K562 (cell line): Measurements from ENCODE around the gene CD300H. TPM values are rescaled to one million over a fixed set of nuclear protein-coding genes. Genes with fewer than 3 reads are reported as not detected.

Experiments used
- ATAC-seq: fragments of 200-7000 bp; cut with Tn5 transposase; 3 replicates; pipeline ENCODE4 v1.9.1; 2020; ENCODE audit warnings: moderate library complexity
- BruUV-seq: library from RNA; stranded (reverse); fragments of 400-500 nt; replicated peaks from 2 replicates; lab custom pipeline; 2021; lab: Mats Ljungman, UMichigan
- CTCF ChIA-PET: fragments of 300-600 bp; formaldehyde crosslinking; extraction: SDS; loops from one replicate; lab custom pipeline; 2021; ENCODE audit warnings: low intra/inter-chr PET ratio; lab: Yijun Ruan, JAX
- POLR2A ChIA-PET: fragments of 300-600, 350-650 bp; sonication (Branson Sonifier 250); formaldehyde crosslinking; extraction: SDS; loops from one replicate; lab custom pipeline; 2021; ENCODE audit warnings: antibody characterized with exemption, inconsistent platforms; lab: Yijun Ruan, JAX
- DNase-seq, 4 experiments: peaks; one replicate each; pipeline versions ENCODE4 v3.0.0 to v3.0.0-alpha.2; 2011 to 2018; ENCODE audit warnings: low spot score in 3 of 4, mixed read lengths in 3 of 4; ENCODE audit errors: extremely low read depth in 1 of 4
- FAIRE-seq: peaks from 2 replicates; lab custom pipeline; 2011; peaks lifted over from hg19 to GRCh38; lab: Jason Lieb, UNC
- H2AFZ ChIP-seq: 2 replicates; pipeline ENCODE4 v1.6.0; 2011; ENCODE audit warnings: low read depth, low read length, control low read depth, inconsistent platforms
- H3K27ac ChIP-seq: fragments of 200-600 bp; 3 replicates; pipeline ENCODE4 v1.8.0; 2011; ENCODE audit warnings: low read depth, mild to moderate bottlenecking, control low read depth, inconsistent platforms, low read length, moderate library complexity, mixed read lengths; ENCODE audit errors: extremely low read depth
- H3K27me3 ChIP-seq, 2 experiments: fragments of 300-600 bp in 1 of 2; 2 replicates in 1 of 2; 3 replicates in 1 of 2; pipeline versions ENCODE4 v1.6.0 to v1.8.0; 2011; ENCODE audit warnings: inconsistent platforms in 2 of 2, low read length in 2 of 2, mild to moderate bottlenecking in 1 of 2, mixed read lengths in 1 of 2, moderate library complexity in 1 of 2; ENCODE audit not compliant: control insufficient read depth in 2 of 2, insufficient read depth in 2 of 2
- H3K36me3 ChIP-seq: fragments of 300-600 bp; 3 replicates; pipeline ENCODE4 v1.8.0; 2011; ENCODE audit warnings: mild to moderate bottlenecking, low read length, inconsistent platforms; ENCODE audit not compliant: control insufficient read depth, insufficient read depth
- H3K4me1 ChIP-seq, 2 experiments: fragments of 200-600 bp in 1 of 2; replicated peaks in 1 of 2; 2 replicates in 1 of 2; 3 replicates in 1 of 2; pipeline versions ENCODE4 v1.5.1 to v1.8.0; 2011; ENCODE audit warnings: inconsistent platforms in 2 of 2, low read length in 2 of 2, mild to moderate bottlenecking in 1 of 2, mixed read lengths in 1 of 2, moderate library complexity in 1 of 2; ENCODE audit not compliant: control insufficient read depth in 2 of 2, insufficient read depth in 2 of 2
- H3K4me2 ChIP-seq: 2 replicates; pipeline ENCODE4 v1.6.1; 2011; ENCODE audit warnings: low read length, control low read depth, inconsistent platforms, mixed read lengths; ENCODE audit not compliant: insufficient read depth
- H3K4me3 ChIP-seq: fragments of 200-600 bp; sonication (generic), shearing (Covaris generic); 2 replicates; pipeline ENCODE4 v1.5.1; 2016; ENCODE audit warnings: control low read depth, inconsistent platforms
- H3K79me2 ChIP-seq: fragments of 200-600 bp; 3 replicates; pipeline ENCODE4 v1.8.0; 2011; ENCODE audit warnings: low read length, inconsistent platforms; ENCODE audit not compliant: control insufficient read depth, insufficient read depth
- H3K9ac ChIP-seq, 2 experiments: 2 replicates each; pipeline versions ENCODE4 v1.6.0 to v1.6.1; 2011; ENCODE audit warnings: low read depth in 2 of 2, low read length in 2 of 2, control low read depth in 1 of 2, inconsistent platforms in 1 of 2, mild to moderate bottlenecking in 1 of 2, mixed read lengths in 1 of 2; ENCODE audit not compliant: insufficient read depth in 1 of 2
- H3K9me1 ChIP-seq: one replicate; pipeline ENCODE4 v1.6.0; 2011; ENCODE audit warnings: inconsistent platforms, mild to moderate bottlenecking, low read length, moderate library complexity; ENCODE audit not compliant: control insufficient read depth, insufficient read depth
- H3K9me3 ChIP-seq: replicated peaks from 2 replicates; pipeline ENCODE4 v1.5.1; 2011; ENCODE audit warnings: low read depth, low read length, inconsistent platforms; ENCODE audit not compliant: control insufficient read depth, insufficient read depth
- H4K20me1 ChIP-seq: replicated peaks from 2 replicates; pipeline ENCODE4 v1.6.1; 2011; ENCODE audit warnings: low read length, inconsistent platforms, mixed read lengths; ENCODE audit not compliant: control insufficient read depth, insufficient read depth
- BCL6 ChIP-seq: fragments of 250-450 bp; sonication (Bioruptor Pico); IDR thresholded peaks from 2 replicates; pipeline ENCODE4 v1.4.0; 2020
- C11orf30 ChIP-seq: fragments of 450-650 bp; IDR thresholded peaks from 2 replicates; pipeline ENCODE4 v1.6.1; 2016; ENCODE audit warnings: low read depth, mild to moderate bottlenecking
- DNMT1 ChIP-seq: fragments of 450-650 bp; IDR thresholded peaks from 2 replicates; pipeline ENCODE4 v1.6.1; 2016; ENCODE audit warnings: antibody characterized with exemption, mild to moderate bottlenecking
- MYC ChIP-seq, 2 experiments: fragments of 250-450 bp in 1 of 2; sonication (Bioruptor Pico) in 1 of 2; IDR thresholded peaks; 2 replicates each; pipeline versions ENCODE4 v1.5.1 to v1.6.1; 2012 to 2021; ENCODE audit warnings: low read depth in 2 of 2, borderline replicate concordance in 1 of 2, improper control_type of control experiment in 1 of 2, low read length in 1 of 2, mild to moderate bottlenecking in 1 of 2, moderate library complexity in 1 of 2
- NCOA4 ChIP-seq: fragments of 450-650 bp; IDR thresholded peaks from 2 replicates; pipeline ENCODE4 v1.6.1; 2018; ENCODE audit warnings: mild to moderate bottlenecking; ENCODE audit not compliant: partially characterized antibody
- POU5F1 ChIP-seq: fragments of 150-350 bp; IDR thresholded peaks from 2 replicates; pipeline ENCODE4 v1.6.1; 2014; ENCODE audit warnings: borderline replicate concordance, low read length, low read depth, mild to moderate bottlenecking; ENCODE audit not compliant: partially characterized antibody
- TRIM25 ChIP-seq: fragments of 450-650 bp; IDR thresholded peaks from 2 replicates; pipeline ENCODE4 v1.7.0; 2016; ENCODE audit warnings: borderline replicate concordance
- ZNF174 ChIP-seq: fragments of 250-450 bp; sonication (Bioruptor Pico); IDR thresholded peaks from 2 replicates; pipeline ENCODE4 v1.4.0; 2020; ENCODE audit warnings: mild to moderate bottlenecking
- WGBS: fragments of 100-300 bp; shearing (Covaris generic); methylation state at CpG from one replicate; pipeline ENCODE4 v1.1.6; 2016; ENCODE audit warnings: low coverage, mixed read lengths; ENCODE audit not compliant: insufficient coverage; ENCODE audit errors: missing lambda C conversion rate; 5-methylcytosine and 5-hydroxymethylcytosine counted together
- in situ Hi-C: fragments of 300-500 bp; cut with MboI; formaldehyde crosslinking; loops from 4 replicates; pipeline ENCODE4 v1.15.0; 2018; ENCODE audit warnings: inconsistent platforms, mixed read lengths
- intact Hi-C: fragments of 100-400 bp; cut with micrococcal nuclease; formaldehyde crosslinking; loops from 2 replicates; pipeline ENCODE4 v1.14.2; 2022
- polyA plus RNA-seq, 8 experiments: library from polyadenylated mRNA; depleted of rRNA in 4 of 8; stranded (reverse) in 5 of 8; unstranded in 3 of 8; fragments of >200 nt; fragmentation: Nextera tagmentation in 2 of 8; fragmentation: Illumina TruSeq in 1 of 8; extraction: Ambion mirVana in 2 of 8; extraction: Trizol in 1 of 8; gene quantifications; 2 replicates each; pipeline versions ENCODE4 v1.2.1 to v1.2.3, GENCODE V29; 2011 to 2014; ENCODE audit warnings: inconsistent platforms in 1 of 8, missing spikeins in 1 of 8
- total RNA-seq, 7 experiments: library from RNA; depleted of rRNA in 6 of 7; stranded (reverse); fragments of >200 nt in 6 of 7; fragmentation: Illumina TruSeq in 2 of 7; extraction: Trizol in 2 of 7; gene quantifications; 2 replicates each; pipeline versions ENCODE4 v1.2.1 to v1.2.3, GENCODE V29; 2011 to 2021; ENCODE audit warnings: low replicate concordance in 1 of 7
- TF ChIP-seq, protein P1 (sequence below): fragments of 250-450 bp; sonication (Bioruptor Pico); IDR thresholded peaks from 2 replicates; pipeline ENCODE4 v1.5.0; 2020; ENCODE audit warnings: mild to moderate bottlenecking
- TF ChIP-seq, protein P2 (sequence below): sonication (generic); formaldehyde crosslinking; IDR thresholded peaks from 2 replicates; pipeline ENCODE4 v1.9.0; 2022; ENCODE audit warnings: mild to moderate bottlenecking, missing genetic modification reagents
- TF ChIP-seq, protein P3 (sequence below): sonication (generic); formaldehyde crosslinking; IDR thresholded peaks from 2 replicates; pipeline ENCODE4 v1.8.0; 2022; ENCODE audit warnings: mild to moderate bottlenecking, missing genetic modification reagents, borderline replicate concordance

The CD300H gene
- total and polyA plus RNA-seq, 9 of the 15 experiments (the other 6 are each of a cell fraction or from before 2014, with no cell fraction given): not detected

- POLR2A ChIA-PET: no interaction called here
- no peak for ATAC-seq
- Histone ChIP-seq H3K27me3 (peaks cover 7 to 69% of the 10 kb centered on the region in 2 experiments; a peak in 3 of 5 replicates), H3K9me1 (no peaks in the 10 kb centered on the region), H3K4me2 (no peak overlapping the region), H3K79me2 (no peaks in the 10 kb centered on the region), H2AFZ (no peak overlapping the region), H3K9me3 (no peaks in the 10 kb centered on the region), H3K27ac (no peak overlapping the region), H3K9ac (no peak overlapping the region), H3K4me3 (no peak overlapping the region), H3K36me3 (no peaks in the 10 kb centered on the region), H4K20me1 (no peaks in the 10 kb centered on the region), H3K4me1 (no peaks in the 10 kb centered on the region; a peak in 1 of 5 replicates)
- FAIRE-seq: no peak
- in situ Hi-C loops (no loop called here), intact Hi-C loops (no loop called here)
- WGBS: 0% methylated on average over 3 of the region's 3 CpGs
- BruUV-seq: no TSS peak
- CTCF ChIA-PET: no interaction called here
- no peak for DNase-seq
- TF ChIP-seq POU5F1: no peak
- TF ChIP-seq, protein P1, sequence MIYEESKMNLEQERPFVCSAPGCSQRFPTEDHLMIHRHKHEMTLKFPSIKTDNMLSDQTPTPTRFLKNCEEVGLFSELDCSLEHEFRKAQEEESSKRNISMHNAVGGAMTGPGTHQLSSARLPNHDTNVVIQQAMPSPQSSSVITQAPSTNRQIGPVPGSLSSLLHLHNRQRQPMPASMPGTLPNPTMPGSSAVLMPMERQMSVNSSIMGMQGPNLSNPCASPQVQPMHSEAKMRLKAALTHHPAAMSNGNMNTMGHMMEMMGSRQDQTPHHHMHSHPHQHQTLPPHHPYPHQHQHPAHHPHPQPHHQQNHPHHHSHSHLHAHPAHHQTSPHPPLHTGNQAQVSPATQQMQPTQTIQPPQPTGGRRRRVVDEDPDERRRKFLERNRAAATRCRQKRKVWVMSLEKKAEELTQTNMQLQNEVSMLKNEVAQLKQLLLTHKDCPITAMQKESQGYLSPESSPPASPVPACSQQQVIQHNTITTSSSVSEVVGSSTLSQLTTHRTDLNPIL (CRISPR knock-in tag): no peak
- TF ChIP-seq DNMT1: no peak
- no peak for TF ChIP-seq C11orf30
- TF ChIP-seq TRIM25: no peak
- TF ChIP-seq, protein P2, sequence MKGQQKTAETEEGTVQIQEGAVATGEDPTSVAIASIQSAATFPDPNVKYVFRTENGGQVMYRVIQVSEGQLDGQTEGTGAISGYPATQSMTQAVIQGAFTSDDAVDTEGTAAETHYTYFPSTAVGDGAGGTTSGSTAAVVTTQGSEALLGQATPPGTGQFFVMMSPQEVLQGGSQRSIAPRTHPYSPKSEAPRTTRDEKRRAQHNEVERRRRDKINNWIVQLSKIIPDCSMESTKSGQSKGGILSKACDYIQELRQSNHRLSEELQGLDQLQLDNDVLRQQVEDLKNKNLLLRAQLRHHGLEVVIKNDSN (CRISPR knock-in tag): no peak
- TF ChIP-seq, protein P3, sequence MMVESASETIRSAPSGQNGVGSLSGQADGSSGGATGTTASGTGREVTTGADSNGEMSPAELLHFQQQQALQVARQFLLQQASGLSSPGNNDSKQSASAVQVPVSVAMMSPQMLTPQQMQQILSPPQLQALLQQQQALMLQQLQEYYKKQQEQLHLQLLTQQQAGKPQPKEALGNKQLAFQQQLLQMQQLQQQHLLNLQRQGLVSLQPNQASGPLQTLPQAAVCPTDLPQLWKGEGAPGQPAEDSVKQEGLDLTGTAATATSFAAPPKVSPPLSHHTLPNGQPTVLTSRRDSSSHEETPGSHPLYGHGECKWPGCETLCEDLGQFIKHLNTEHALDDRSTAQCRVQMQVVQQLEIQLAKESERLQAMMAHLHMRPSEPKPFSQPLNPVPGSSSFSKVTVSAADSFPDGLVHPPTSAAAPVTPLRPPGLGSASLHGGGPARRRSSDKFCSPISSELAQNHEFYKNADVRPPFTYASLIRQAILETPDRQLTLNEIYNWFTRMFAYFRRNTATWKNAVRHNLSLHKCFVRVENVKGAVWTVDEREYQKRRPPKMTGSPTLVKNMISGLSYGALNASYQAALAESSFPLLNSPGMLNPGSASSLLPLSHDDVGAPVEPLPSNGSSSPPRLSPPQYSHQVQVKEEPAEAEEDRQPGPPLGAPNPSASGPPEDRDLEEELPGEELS (CRISPR knock-in tag): no peak
- TF ChIP-seq BCL6: no peak
- no peak for TF ChIP-seq ZNF174 (CRISPR knock-in tag)
- TF ChIP-seq MYC (IDR thresholded peaks at IDR 0.05; ENCODE audit: low read depth, low read length): no peak
- no peak for TF ChIP-seq MYC (CRISPR knock-in tag; IDR thresholded peaks at IDR 0.05; ENCODE audit: borderline replicate concordance, low read depth)
- TF ChIP-seq NCOA4: no peak
Observed at GRCh38 chr17:74526681-74527080, 40.6 kb downstream of the CD300H start.
